IMR-90 (cell line): ENCODE results near the gene GPR173. TPM values are rescaled to one million over a fixed set of nuclear protein-coding genes. Genes with fewer than 3 reads are reported as not detected.

Experiments
- ATAC-seq: fragments of 200-7000 bp; cut with Tn5 transposase; 2 replicates; pipeline ENCODE4 v1.9.1; 2020; ENCODE audit warnings: low read depth, mild to moderate bottlenecking, moderate library complexity
- BruUV-seq: library from RNA; stranded (reverse); fragments of 400-500 nt; replicated peaks from 2 replicates; lab custom pipeline; 2021; lab: Mats Ljungman, UMichigan
- CTCF ChIA-PET: fragments of 300-600 bp; formaldehyde crosslinking; extraction: SDS; loops from one replicate; lab custom pipeline; 2021; ENCODE audit warnings: antibody characterized with exemption; lab: Yijun Ruan, JAX
- POLR2A ChIA-PET: fragments of 300-600 bp; sonication (Branson Sonifier 250); formaldehyde crosslinking; loops from one replicate; lab custom pipeline; 2022; ENCODE audit warnings: antibody characterized with exemption; ENCODE audit not compliant: unreplicated experiment; lab: Charles Lee
- DNase-seq: peaks from one replicate; pipeline ENCODE4 v3.0.0; 2013
- H2AFZ ChIP-seq: replicated peaks from 2 replicates; pipeline ENCODE3; 2013; ENCODE audit warnings: low read length, mild to moderate bottlenecking; ENCODE audit not compliant: poor library complexity
- H2AK5ac ChIP-seq: 2 replicates; pipeline ENCODE4 v1.6.1; 2013; ENCODE audit warnings: low read depth, low read length, inconsistent platforms
- H2AK9ac ChIP-seq: replicated peaks from 2 replicates; pipeline ENCODE3; 2013; ENCODE audit warnings: mild to moderate bottlenecking, low read depth, low read length, moderate library complexity; ENCODE audit not compliant: poor library complexity
- H2BK120ac ChIP-seq: 2 replicates; pipeline ENCODE4 v1.6.1; 2013; ENCODE audit warnings: low read depth, low read length, inconsistent platforms
- H2BK15ac ChIP-seq: 3 replicates; pipeline ENCODE4 v1.6.1; 2013; ENCODE audit warnings: low read depth, low read length, inconsistent platforms
- H2BK20ac ChIP-seq: 2 replicates; pipeline ENCODE4 v1.6.1; 2013; ENCODE audit warnings: low read depth, mild to moderate bottlenecking, inconsistent platforms, low read length, moderate library complexity
- H2BK5ac ChIP-seq: 2 replicates; pipeline ENCODE4 v1.6.1; 2013; ENCODE audit warnings: mild to moderate bottlenecking, low read depth, low read length, inconsistent platforms; ENCODE audit not compliant: poor library complexity, severe bottlenecking
- H3K14ac ChIP-seq: replicated peaks from 2 replicates; pipeline ENCODE4 v1.6.1; 2013; ENCODE audit warnings: low read depth, low read length, inconsistent platforms
- H3K18ac ChIP-seq: 2 replicates; pipeline ENCODE4 v1.6.1; 2013; ENCODE audit warnings: low read depth, low read length, control low read depth
- H3K23ac ChIP-seq: 2 replicates; pipeline ENCODE4 v1.6.1; 2013; ENCODE audit warnings: low read depth, low read length, inconsistent platforms
- H3K27ac ChIP-seq: 2 replicates; pipeline ENCODE4 v1.5.1; 2013; ENCODE audit warnings: mild to moderate bottlenecking, control low read depth, low read length; ENCODE audit not compliant: insufficient read depth
- H3K27me3 ChIP-seq: 2 replicates; pipeline ENCODE4 v1.6.1; 2013; ENCODE audit warnings: low read length; ENCODE audit not compliant: control insufficient read depth, insufficient read depth
- H3K36me3 ChIP-seq: 2 replicates; pipeline ENCODE4 v1.6.1; 2013; ENCODE audit warnings: low read length, mixed read lengths; ENCODE audit not compliant: control insufficient read depth, insufficient read depth
- H3K4ac ChIP-seq: 2 replicates; pipeline ENCODE4 v1.6.1; 2013; ENCODE audit warnings: low read depth, low read length, inconsistent platforms
- H3K4me1 ChIP-seq: 2 replicates; pipeline ENCODE4 v1.6.1; 2013; ENCODE audit warnings: low read length, mixed read lengths; ENCODE audit not compliant: control insufficient read depth, insufficient read depth
- H3K4me2 ChIP-seq: 2 replicates; pipeline ENCODE4 v1.6.1; 2013; ENCODE audit warnings: low read depth, mild to moderate bottlenecking, control low read depth, low read length, moderate library complexity
- H3K4me3 ChIP-seq: 2 replicates; pipeline ENCODE4 v1.5.1; 2013; ENCODE audit warnings: low read depth, mild to moderate bottlenecking, control low read depth, low read length, moderate library complexity; ENCODE audit not compliant: insufficient read depth
- H3K56ac ChIP-seq: 2 replicates; pipeline ENCODE4 v1.6.1; 2013; ENCODE audit warnings: low read length, inconsistent platforms; ENCODE audit not compliant: insufficient read depth; ENCODE audit errors: extremely low read depth
- H3K79me1 ChIP-seq, 2 experiments: 2 replicates each; pipeline ENCODE4 v1.6.1; 2013; ENCODE audit warnings: low read length in 2 of 2, inconsistent platforms in 1 of 2, low read depth in 1 of 2
- H3K9ac ChIP-seq: 2 replicates; pipeline ENCODE4 v1.6.1; 2013; ENCODE audit warnings: low read depth, low read length, control low read depth
- H3K9me1 ChIP-seq: 2 replicates; pipeline ENCODE4 v1.6.1; 2013; ENCODE audit warnings: low read length, inconsistent platforms; ENCODE audit not compliant: insufficient read depth
- H3K9me3 ChIP-seq: 2 replicates; pipeline ENCODE4 v1.6.1; 2013; ENCODE audit warnings: low read length; ENCODE audit not compliant: control insufficient read depth, insufficient read depth
- H4K20me1 ChIP-seq: 2 replicates; pipeline ENCODE4 v1.6.1; 2013; ENCODE audit warnings: low read length, inconsistent platforms; ENCODE audit not compliant: insufficient read depth
- H4K5ac ChIP-seq: 2 replicates; pipeline ENCODE4 v1.6.1; 2013; ENCODE audit warnings: mild to moderate bottlenecking, low read depth, low read length, control low read depth
- H4K8ac ChIP-seq, 2 experiments: 2 replicates each; pipeline ENCODE4 v1.6.1; 2013; ENCODE audit warnings: low read depth in 2 of 2, low read length in 2 of 2, control low read depth in 1 of 2, inconsistent platforms in 1 of 2
- H4K91ac ChIP-seq: 2 replicates; pipeline ENCODE4 v1.6.1; 2013; ENCODE audit warnings: low read depth, low read length, inconsistent platforms; ENCODE audit not compliant: insufficient read depth
- BHLHE40 ChIP-seq: fragments of 150-350 bp; IDR thresholded peaks from 2 replicates; pipeline ENCODE4 v1.6.1; 2016; ENCODE audit warnings: mild to moderate bottlenecking, low read depth, low read length
- CEBPB ChIP-seq: IDR thresholded peaks from 2 replicates; pipeline ENCODE4 v1.6.1; 2012; ENCODE audit warnings: low read depth, low read length, improper control_type of control experiment
- CHD1 ChIP-seq: IDR thresholded peaks from 2 replicates; pipeline ENCODE4 v1.6.1; 2012; ENCODE audit warnings: low read depth, low read length, improper control_type of control experiment
- MAFK ChIP-seq: IDR thresholded peaks from 2 replicates; pipeline ENCODE4 v1.6.1; 2012; ENCODE audit warnings: low read depth, low read length, improper control_type of control experiment
- MAZ ChIP-seq: IDR thresholded peaks from 2 replicates; pipeline ENCODE4 v1.6.1; 2012; ENCODE audit warnings: low read depth, mild to moderate bottlenecking, low read length, improper control_type of control experiment, moderate library complexity, borderline replicate concordance
- MXI1 ChIP-seq: IDR thresholded peaks from 2 replicates; pipeline ENCODE4 v1.6.1; 2012; ENCODE audit warnings: low read depth, mild to moderate bottlenecking, low read length, moderate library complexity, borderline replicate concordance
- NFE2L2 ChIP-seq: fragments of 150-350 bp; IDR thresholded peaks from 2 replicates; pipeline ENCODE4 v1.6.1; 2016; ENCODE audit warnings: low read depth, mild to moderate bottlenecking, low read length
- POLR2A ChIP-seq: IDR thresholded peaks from 2 replicates; pipeline ENCODE4 v1.6.1; 2012; ENCODE audit warnings: mild to moderate bottlenecking, low read depth, low read length
- RAD21 ChIP-seq: IDR thresholded peaks from 2 replicates; pipeline ENCODE4 v1.6.1; 2012; ENCODE audit warnings: low read length, improper control_type of control experiment
- RCOR1 ChIP-seq: IDR thresholded peaks from 2 replicates; pipeline ENCODE4 v1.6.1; 2012; ENCODE audit warnings: mild to moderate bottlenecking, low read length, improper control_type of control experiment; ENCODE audit not compliant: insufficient replicate concordance
- SMC3 ChIP-seq: fragments of 150-350 bp; IDR thresholded peaks from 2 replicates; pipeline ENCODE4 v1.6.1; 2016; ENCODE audit warnings: low read depth, mild to moderate bottlenecking, antibody characterized with exemption, low read length, moderate library complexity
- WGBS, 2 experiments: methylation state at CpG; one replicate each; pipeline versions ENCODE4 v1.1.5 to v1.1.7; 2013; ENCODE audit warnings: missing lambda C conversion rate in 2 of 2; ENCODE audit not compliant: insufficient read length in 1 of 2; ENCODE audit errors: extremely low coverage in 2 of 2; 5-methylcytosine and 5-hydroxymethylcytosine counted together
- dilution Hi-C: fragments of 300-500 bp; cut with HindIII; formaldehyde crosslinking; loops from one replicate; pipeline ENCODE4 v1.14.3; 2018; ENCODE audit warnings: low sequenced_read_pairs; ENCODE audit not compliant: unreplicated experiment
- in situ Hi-C: fragments of 300-500 bp; cut with MboI; formaldehyde crosslinking; loops from 3 replicates; pipeline ENCODE4 v1.14.3; 2019; ENCODE audit warnings: low sequenced_read_pairs, inconsistent platforms, mixed read lengths
- intact Hi-C: fragments of 100-400 bp; cut with micrococcal nuclease; formaldehyde crosslinking; loops from 2 replicates; pipeline ENCODE4 v1.10.0; 2022
- polyA plus RNA-seq, 3 experiments: library from polyadenylated mRNA; depleted of rRNA; stranded (reverse); fragments of >200 nt; gene quantifications; 2 replicates each; pipeline ENCODE4 v1.2.3, GENCODE V29; 2012; ENCODE audit warnings: low replicate concordance in 1 of 3
- total RNA-seq: library from RNA; depleted of rRNA; stranded (reverse); fragments of >200 nt; gene quantifications from 2 replicates; pipeline ENCODE4 v1.2.3, GENCODE V29; 2012
- TF ChIP-seq, protein P1 (sequence below): conservative IDR thresholded peaks from 2 replicates; pipeline ENCODE4 v1.5.1; 2012; ENCODE audit warnings: mild to moderate bottlenecking, low read depth, low read length, improper control_type of control experiment
- TF ChIP-seq, protein P2 (sequence below): fragments of 150-350 bp; IDR thresholded peaks from 2 replicates; pipeline ENCODE4 v1.6.1; 2016; ENCODE audit warnings: low read depth, mild to moderate bottlenecking, low read length, moderate library complexity, borderline replicate concordance
- TF ChIP-seq, protein P3 (sequence below): fragments of 150-350 bp; IDR thresholded peaks from 2 replicates; pipeline ENCODE4 v1.6.1; 2017; ENCODE audit warnings: mild to moderate bottlenecking, antibody characterized with exemption, low read length, low read depth

GPR173 gene
- total and polyA plus RNA-seq, 2 of the 4 experiments (the other 2 are of a cell fraction) = 0.90 to 6.1 TPM

DNA sequence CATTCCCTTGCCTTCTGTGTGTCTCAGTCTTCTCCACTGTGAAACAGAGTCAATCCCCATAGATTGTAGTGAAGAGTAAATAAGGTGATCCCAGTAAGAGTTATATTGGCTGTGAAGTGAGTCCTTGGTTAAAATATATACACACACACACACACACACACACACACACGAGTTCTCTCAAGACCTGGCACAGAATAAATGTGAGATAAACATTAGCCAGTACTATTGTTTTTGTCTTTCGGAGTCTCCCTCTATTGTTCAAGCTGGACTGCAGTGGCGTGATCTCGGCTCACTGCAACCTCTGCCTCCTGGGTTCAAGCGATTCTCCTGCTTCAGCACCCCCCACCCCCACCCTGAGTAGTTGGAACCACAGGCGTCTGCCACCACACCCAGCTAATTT lies 45.5 kb upstream of the GPR173 start:
- Histone ChIP-seq H4K20me1 (no peaks in the 10 kb centered on the region), H3K14ac (no peak overlapping the region), H2BK120ac (no peak overlapping the region), H4K91ac (no peak overlapping the region), H2BK20ac (no peak overlapping the region), H3K4me1 (no peaks in the 10 kb centered on the region), H3K4me2 (no peak overlapping the region), H3K9ac (no peak overlapping the region), H4K5ac (no peak overlapping the region), H3K23ac (no peak overlapping the region), H3K27ac (no peak overlapping the region), H3K9me3 (peaks cover 6% of the 10 kb centered on the region; the same call in 1 of the 2 replicates), H3K4me3 (no peak overlapping the region), H3K18ac (no peak overlapping the region), H3K4ac (no peak overlapping the region), H2AK5ac (no peak overlapping the region), H2BK5ac (no peak overlapping the region), H2AK9ac (no peak overlapping the region), H3K9me1 (no peaks in the 10 kb centered on the region), H3K27me3 (peaks cover 54% of the 10 kb centered on the region), H2AFZ (no peak overlapping the region), H4K8ac (no peak overlapping the region), H3K79me1 (no peaks in the 10 kb centered on the region), H2BK15ac (no peak overlapping the region), H3K36me3 (no peaks in the 10 kb centered on the region), H3K56ac (no peak overlapping the region)
- ATAC-seq = no peak
- no peak for TF ChIP-seq CHD1
- TF ChIP-seq MAZ = no peak
- TF ChIP-seq RCOR1 = no peak
- no peak for TF ChIP-seq POLR2A
- no peak for TF ChIP-seq SMC3
- TF ChIP-seq, protein P1, sequence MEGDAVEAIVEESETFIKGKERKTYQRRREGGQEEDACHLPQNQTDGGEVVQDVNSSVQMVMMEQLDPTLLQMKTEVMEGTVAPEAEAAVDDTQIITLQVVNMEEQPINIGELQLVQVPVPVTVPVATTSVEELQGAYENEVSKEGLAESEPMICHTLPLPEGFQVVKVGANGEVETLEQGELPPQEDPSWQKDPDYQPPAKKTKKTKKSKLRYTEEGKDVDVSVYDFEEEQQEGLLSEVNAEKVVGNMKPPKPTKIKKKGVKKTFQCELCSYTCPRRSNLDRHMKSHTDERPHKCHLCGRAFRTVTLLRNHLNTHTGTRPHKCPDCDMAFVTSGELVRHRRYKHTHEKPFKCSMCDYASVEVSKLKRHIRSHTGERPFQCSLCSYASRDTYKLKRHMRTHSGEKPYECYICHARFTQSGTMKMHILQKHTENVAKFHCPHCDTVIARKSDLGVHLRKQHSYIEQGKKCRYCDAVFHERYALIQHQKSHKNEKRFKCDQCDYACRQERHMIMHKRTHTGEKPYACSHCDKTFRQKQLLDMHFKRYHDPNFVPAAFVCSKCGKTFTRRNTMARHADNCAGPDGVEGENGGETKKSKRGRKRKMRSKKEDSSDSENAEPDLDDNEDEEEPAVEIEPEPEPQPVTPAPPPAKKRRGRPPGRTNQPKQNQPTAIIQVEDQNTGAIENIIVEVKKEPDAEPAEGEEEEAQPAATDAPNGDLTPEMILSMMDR = no peak
- no peak for TF ChIP-seq BHLHE40
- TF ChIP-seq MAFK = no peak
- no peak for TF ChIP-seq RAD21
- TF ChIP-seq, protein P2, sequence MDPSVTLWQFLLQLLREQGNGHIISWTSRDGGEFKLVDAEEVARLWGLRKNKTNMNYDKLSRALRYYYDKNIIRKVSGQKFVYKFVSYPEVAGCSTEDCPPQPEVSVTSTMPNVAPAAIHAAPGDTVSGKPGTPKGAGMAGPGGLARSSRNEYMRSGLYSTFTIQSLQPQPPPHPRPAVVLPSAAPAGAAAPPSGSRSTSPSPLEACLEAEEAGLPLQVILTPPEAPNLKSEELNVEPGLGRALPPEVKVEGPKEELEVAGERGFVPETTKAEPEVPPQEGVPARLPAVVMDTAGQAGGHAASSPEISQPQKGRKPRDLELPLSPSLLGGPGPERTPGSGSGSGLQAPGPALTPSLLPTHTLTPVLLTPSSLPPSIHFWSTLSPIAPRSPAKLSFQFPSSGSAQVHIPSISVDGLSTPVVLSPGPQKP = no peak
- no peak for TF ChIP-seq CEBPB
- no peak for TF ChIP-seq NFE2L2
- TF ChIP-seq, protein P3, sequence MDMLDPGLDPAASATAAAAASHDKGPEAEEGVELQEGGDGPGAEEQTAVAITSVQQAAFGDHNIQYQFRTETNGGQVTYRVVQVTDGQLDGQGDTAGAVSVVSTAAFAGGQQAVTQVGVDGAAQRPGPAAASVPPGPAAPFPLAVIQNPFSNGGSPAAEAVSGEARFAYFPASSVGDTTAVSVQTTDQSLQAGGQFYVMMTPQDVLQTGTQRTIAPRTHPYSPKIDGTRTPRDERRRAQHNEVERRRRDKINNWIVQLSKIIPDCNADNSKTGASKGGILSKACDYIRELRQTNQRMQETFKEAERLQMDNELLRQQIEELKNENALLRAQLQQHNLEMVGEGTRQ = no peak
- TF ChIP-seq MXI1 = no peak
- no TSS peak for BruUV-seq
- DNase-seq = no peak
- WGBS, 2 experiments = no CpG with 5 or more reads among the region's 6 CpGs
- dilution Hi-C loops (no loop called here), in situ Hi-C loops (no loop called here), intact Hi-C loops (no loop called here)
- CTCF ChIA-PET = no interaction called here
- POLR2A ChIA-PET = no interaction called here
